GM21515 (cell line): ENCODE data around the gene UNG.

Experiments
- ATAC-seq: cut with Tn5 transposase; IDR thresholded peaks from one replicate; pipeline ENCODE4 v1.9.1; 2021; ENCODE audit not compliant: unreplicated experiment

The UNG gene

GRCh38 chr12:109088818-109089217 is 8.6 kb upstream of the UNG start:
- no peak for ATAC-seq

- ATAC-seq, result no peak
Measured at GRCh38 chr12:109089683-109090082, 7.7 kb upstream of the UNG start.

GRCh38 chr12:109092497-109093021 is 4.8 kb upstream of the UNG start:
- ATAC-seq, result no peak

GRCh38 chr12:109093022-109093918 is 4.1 kb upstream of the UNG start, which contains the start of gene ALKBH2:
Gene ALKBH2 (minus strand): TSS chr12:109093472. CDS start chr12:109092786, 686 bp downstream.
- ATAC-seq, result peak; percentile 61

- no peak for ATAC-seq
Measured at GRCh38 chr12:109097140-109097434, 310 bp upstream of the UNG start.

GRCh38 chr12:109098183-109098604 is 797 bp downstream of the UNG start:
- ATAC-seq, result peak; percentile 27

GRCh38 chr12:109098651-109099050 is 1.3 kb downstream of the UNG start:
- ATAC-seq, result no peak

GRCh38 chr12:109099431-109100020 is 2.1 kb downstream of the UNG start:
- ATAC-seq, result no peak

GRCh38 chr12:109100741-109101140 is 3.3 kb downstream of the UNG start:
- no peak for ATAC-seq

- ATAC-seq, result no peak
Measured at GRCh38 chr12:109102491-109102890, 5.1 kb downstream of the UNG start.

GRCh38 chr12:109105176-109105575 is 7.8 kb downstream of the UNG start:
- no peak for ATAC-seq

- no peak for ATAC-seq
Measured at GRCh38 chr12:109109746-109110350, 12.5 kb downstream of the UNG start.

- no peak for ATAC-seq
Measured at GRCh38 chr12:109110988-109111495, 13.6 kb downstream of the UNG start.

GRCh38 chr12:109112720-109113465 is 15.5 kb downstream of the UNG start:
- no peak for ATAC-seq

- ATAC-seq, result no peak
Measured at GRCh38 chr12:109113661-109114321, 16.4 kb downstream of the UNG start.

GRCh38 chr12:109114644-109115043 is 17.2 kb downstream of the UNG start:
- ATAC-seq, result no peak

GRCh38 chr12:109115404-109115757 is 18.0 kb downstream of the UNG start:
- ATAC-seq, result no peak

- ATAC-seq, result no peak
Measured at GRCh38 chr12:109115758-109116610, 18.6 kb downstream of the UNG start, which contains the start of gene ACACB. Gene ACACB (plus strand): TSS chr12:109116587. CDS start chr12:109139406, 22,819 bp downstream.

- no peak for ATAC-seq
Measured at GRCh38 chr12:109116611-109116949, 19.2 kb downstream of the UNG start.

GRCh38 chr12:109120095-109120494 is 22.7 kb downstream of the UNG start:
- no peak for ATAC-seq
